Fibroblast of lung (primary cell): Measurements from ENCODE around the gene ALPK1.

Experiments
- CTCF ChIP-seq, 2 donors: IDR thresholded peaks in 1 of 2; conservative IDR thresholded peaks in 1 of 2; 1 replicate in 1 of 2; 2 replicates in 1 of 2; pipeline ENCODE4 v1.5.1; 2011 to 2012; ENCODE audit warnings: low read length in 2 of 2, control low read depth in 1 of 2, inconsistent platforms in 1 of 2, low read depth in 1 of 2, mild to moderate bottlenecking in 1 of 2
- EZH2 ChIP-seq: IDR thresholded peaks from 2 replicates; pipeline ENCODE4 v1.5.1; 2012; ENCODE audit warnings: low read length, control low read depth, mild to moderate bottlenecking; ENCODE audit errors: missing control alignments

GRCh38 chr4:112289407-112290253 lies 7.5 kb upstream of the ALPK1 start:
- no peak for TF ChIP-seq CTCF (conservative IDR thresholded peaks at IDR 0.05 in 1 of 2, IDR thresholded peaks at IDR 0.05 in 1 of 2; ENCODE audit: low read depth in 1 of 2, low read length in 2 of 2)
- TF ChIP-seq EZH2: no peak
